Keratinocyte (primary cell): ENCODE measurements around the gene ZDHHC20.

Experiments used
- EZH2 ChIP-seq: IDR thresholded peaks from one replicate; pipeline ENCODE4 v1.6.1; 2012; ENCODE audit warnings: inconsistent platforms, mild to moderate bottlenecking, low read length, moderate library complexity
- TF ChIP-seq, protein P1 (sequence below), 3 experiments: IDR thresholded peaks in 1 of 3; conservative IDR thresholded peaks in 1 of 3; optimal IDR thresholded peaks in 1 of 3; 2 replicates in 2 of 3; 3 replicates in 1 of 3; pipeline versions ENCODE3 to v1.5.1; 2011; ENCODE audit warnings: low read length in 3 of 3, mild to moderate bottlenecking in 3 of 3, moderate library complexity in 2 of 3, control low read depth in 1 of 3, inconsistent platforms in 1 of 3; ENCODE audit not compliant: insufficient read depth in 2 of 3; ENCODE audit errors: extremely low read depth in 1 of 3

DNA sequence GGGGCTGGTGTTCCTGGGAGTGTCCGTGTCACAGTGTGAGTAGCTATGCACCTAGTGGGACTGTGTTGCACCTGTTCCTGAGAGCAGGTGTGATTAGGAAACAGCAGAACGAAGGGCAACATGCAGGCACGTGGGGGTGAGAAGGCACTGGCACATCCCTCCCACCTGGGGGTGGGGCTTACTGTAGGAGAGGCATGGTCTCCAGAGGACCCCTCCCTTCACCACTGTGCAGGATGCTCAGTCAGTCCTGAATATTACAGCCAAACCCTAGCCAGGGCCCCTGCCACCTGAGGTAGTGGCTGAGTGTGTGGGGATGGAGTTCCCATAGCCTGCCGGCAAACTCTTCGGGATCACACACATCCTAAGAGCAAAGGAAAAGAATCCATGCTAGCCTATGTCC, 99.2 kb downstream of the ZDHHC20 start:
- TF ChIP-seq, protein P1, sequence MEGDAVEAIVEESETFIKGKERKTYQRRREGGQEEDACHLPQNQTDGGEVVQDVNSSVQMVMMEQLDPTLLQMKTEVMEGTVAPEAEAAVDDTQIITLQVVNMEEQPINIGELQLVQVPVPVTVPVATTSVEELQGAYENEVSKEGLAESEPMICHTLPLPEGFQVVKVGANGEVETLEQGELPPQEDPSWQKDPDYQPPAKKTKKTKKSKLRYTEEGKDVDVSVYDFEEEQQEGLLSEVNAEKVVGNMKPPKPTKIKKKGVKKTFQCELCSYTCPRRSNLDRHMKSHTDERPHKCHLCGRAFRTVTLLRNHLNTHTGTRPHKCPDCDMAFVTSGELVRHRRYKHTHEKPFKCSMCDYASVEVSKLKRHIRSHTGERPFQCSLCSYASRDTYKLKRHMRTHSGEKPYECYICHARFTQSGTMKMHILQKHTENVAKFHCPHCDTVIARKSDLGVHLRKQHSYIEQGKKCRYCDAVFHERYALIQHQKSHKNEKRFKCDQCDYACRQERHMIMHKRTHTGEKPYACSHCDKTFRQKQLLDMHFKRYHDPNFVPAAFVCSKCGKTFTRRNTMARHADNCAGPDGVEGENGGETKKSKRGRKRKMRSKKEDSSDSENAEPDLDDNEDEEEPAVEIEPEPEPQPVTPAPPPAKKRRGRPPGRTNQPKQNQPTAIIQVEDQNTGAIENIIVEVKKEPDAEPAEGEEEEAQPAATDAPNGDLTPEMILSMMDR (optimal IDR thresholded peaks at IDR 0.05 in 1 of 3, IDR thresholded peaks at IDR 0.05 in 1 of 3, conservative IDR thresholded peaks at IDR 0.05 in 1 of 3; ENCODE audit: extremely low read depth in 1 of 3, insufficient read depth in 2 of 3, low read length in 3 of 3), result no peak
- TF ChIP-seq EZH2, result no peak
